Vagina (tissue), 2 donors: ENCODE data around the gene MLN.

ENCODE experiments used
- POLR2A ChIP-seq, 2 donors: fragments of 450-650 bp; IDR thresholded peaks; one replicate each; pipeline ENCODE4 v1.6.1; 2017; ENCODE audit warnings: antibody characterized with exemption in 2 of 2, mild to moderate bottlenecking in 2 of 2, moderate library complexity in 2 of 2
- POLR2AphosphoS5 ChIP-seq, 2 donors: sonication (generic); formaldehyde crosslinking; IDR thresholded peaks; one replicate each; pipeline ENCODE4 v1.9.0; 2017; ENCODE audit warnings: antibody characterized with exemption in 2 of 2, mild to moderate bottlenecking in 2 of 2, low read depth in 1 of 2; ENCODE audit not compliant: insufficient read depth in 1 of 2
- TF ChIP-seq, protein P1 (sequence below), 3 experiments: fragments of 450-650 bp in 2 of 3; fragments of 200-600 bp in 1 of 3; sonication (generic) in 1 of 3; IDR thresholded peaks; one replicate each; pipeline ENCODE4 v1.5.1; 2017 to 2019; ENCODE audit warnings: antibody characterized with exemption in 3 of 3, mild to moderate bottlenecking in 2 of 3, moderate library complexity in 2 of 3

DNA sequence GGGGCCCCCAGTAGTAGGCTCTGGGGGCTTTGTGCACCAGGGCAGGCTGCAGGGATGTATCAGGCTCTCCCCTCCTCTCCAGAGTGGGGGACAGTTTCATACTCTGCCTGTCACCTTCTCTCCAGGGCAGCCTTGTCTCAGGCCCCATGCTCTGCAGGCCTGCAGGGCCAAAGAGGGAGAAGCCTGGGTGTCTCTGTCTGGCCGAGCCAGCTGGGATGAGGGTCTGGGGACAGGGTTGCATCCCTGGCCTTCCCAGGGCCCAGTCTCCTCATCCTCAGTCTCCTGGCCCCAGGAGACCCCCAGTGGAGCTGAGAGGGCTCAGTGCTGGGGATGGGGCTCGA lies 42.3 kb downstream of the MLN start:
- TF ChIP-seq, protein P1, sequence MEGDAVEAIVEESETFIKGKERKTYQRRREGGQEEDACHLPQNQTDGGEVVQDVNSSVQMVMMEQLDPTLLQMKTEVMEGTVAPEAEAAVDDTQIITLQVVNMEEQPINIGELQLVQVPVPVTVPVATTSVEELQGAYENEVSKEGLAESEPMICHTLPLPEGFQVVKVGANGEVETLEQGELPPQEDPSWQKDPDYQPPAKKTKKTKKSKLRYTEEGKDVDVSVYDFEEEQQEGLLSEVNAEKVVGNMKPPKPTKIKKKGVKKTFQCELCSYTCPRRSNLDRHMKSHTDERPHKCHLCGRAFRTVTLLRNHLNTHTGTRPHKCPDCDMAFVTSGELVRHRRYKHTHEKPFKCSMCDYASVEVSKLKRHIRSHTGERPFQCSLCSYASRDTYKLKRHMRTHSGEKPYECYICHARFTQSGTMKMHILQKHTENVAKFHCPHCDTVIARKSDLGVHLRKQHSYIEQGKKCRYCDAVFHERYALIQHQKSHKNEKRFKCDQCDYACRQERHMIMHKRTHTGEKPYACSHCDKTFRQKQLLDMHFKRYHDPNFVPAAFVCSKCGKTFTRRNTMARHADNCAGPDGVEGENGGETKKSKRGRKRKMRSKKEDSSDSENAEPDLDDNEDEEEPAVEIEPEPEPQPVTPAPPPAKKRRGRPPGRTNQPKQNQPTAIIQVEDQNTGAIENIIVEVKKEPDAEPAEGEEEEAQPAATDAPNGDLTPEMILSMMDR (IDR thresholded peaks at IDR 0.05) = no peak
- TF ChIP-seq POLR2A (IDR thresholded peaks at IDR 0.05) (no peak), POLR2AphosphoS5 (IDR thresholded peaks at IDR 0.05; ENCODE audit: insufficient read depth in 1 of 2, low read depth in 1 of 2) (no peak)
